Mesenteric fat pad (tissue), 1 donor: ENCODE measurements around the gene TRPM3. TPM values are rescaled to one million over a fixed set of nuclear protein-coding genes. Genes with fewer than 3 reads are reported as not detected.

ENCODE experiments used
- DNase-seq: peaks from one replicate; pipeline ENCODE4 v3.0.0-alpha.2; 2020; ENCODE audit warnings: low spot score
- total RNA-seq: library from RNA; stranded (reverse); fragmentation: NEBNext Ultra II Directional; extraction: Animal tissue kit (Norgen Biotek cat#: 25700); gene quantifications from one replicate; pipeline ENCODE4 v1.2.1, GENCODE V29; 2021
- donor health status: DM: yes; HTN: yes; CAD: no.

Gene TRPM3
- total RNA-seq, 1 donor from 2014 or later: 0.48 TPM

- no peak for DNase-seq
These were observed 558.4 kb downstream of the TRPM3 start for GRCh38 chr9:70563010-70563409.

- DNase-seq: no peak
These were observed 559.5 kb downstream of the TRPM3 start for GRCh38 chr9:70561786-70562395.

- DNase-seq: no peak
These were observed 560.3 kb downstream of the TRPM3 start for GRCh38 chr9:70561111-70561510.

- DNase-seq: no peak
These were observed 562.3 kb downstream of the TRPM3 start for GRCh38 chr9:70559102-70559501.

GRCh38 chr9:70557661-70558369 lies 563.6 kb downstream of the TRPM3 start:
- DNase-seq: no peak

GRCh38 chr9:70556771-70557170 lies 564.6 kb downstream of the TRPM3 start:
- DNase-seq: no peak

- no peak for DNase-seq
These were observed 566.5 kb downstream of the TRPM3 start for GRCh38 chr9:70554881-70555280.

GRCh38 chr9:70553707-70554673 lies 567.4 kb downstream of the TRPM3 start:
- no peak for DNase-seq

- no peak for DNase-seq
These were observed 568.9 kb downstream of the TRPM3 start for GRCh38 chr9:70552561-70552960.

GRCh38 chr9:70551801-70552200 lies 569.6 kb downstream of the TRPM3 start:
- no peak for DNase-seq

GRCh38 chr9:70551396-70551795 lies 570.0 kb downstream of the TRPM3 start:
- no peak for DNase-seq

- no peak for DNase-seq
These were observed 571.5 kb downstream of the TRPM3 start for GRCh38 chr9:70549926-70550325.

GRCh38 chr9:70542311-70542931 lies 579.0 kb downstream of the TRPM3 start:
- DNase-seq: no peak

- no peak for DNase-seq
These were observed 581.4 kb downstream of the TRPM3 start for GRCh38 chr9:70540016-70540415.

- DNase-seq: no peak
These were observed 581.9 kb downstream of the TRPM3 start for GRCh38 chr9:70539526-70539925.

- DNase-seq: no peak
These were observed 582.4 kb downstream of the TRPM3 start for GRCh38 chr9:70539001-70539400.

- DNase-seq: no peak
These were observed 584.3 kb downstream of the TRPM3 start for GRCh38 chr9:70537084-70537483.

- DNase-seq: no peak
These were observed 585.7 kb downstream of the TRPM3 start for GRCh38 chr9:70535546-70536323.

GRCh38 chr9:70534471-70534870 lies 587.0 kb downstream of the TRPM3 start:
- DNase-seq: no peak

GRCh38 chr9:70534061-70534460 lies 587.4 kb downstream of the TRPM3 start:
- DNase-seq: no peak

GRCh38 chr9:70533492-70533891 lies 587.9 kb downstream of the TRPM3 start:
- DNase-seq: no peak
